HUES64 (cell line): Measurements from ENCODE around the gene ARL4A.
A peak's percentile ranks its signal among the peaks of the same experiment; 100 is the strongest.

ENCODE experiments used
- H3K27ac ChIP-seq: 2 replicates; pipeline ENCODE4 v1.7.0; 2013; ENCODE audit warnings: low read depth, low read length, inconsistent platforms
- H3K27me3 ChIP-seq: 2 replicates; pipeline ENCODE4 v1.6.1; 2013; ENCODE audit warnings: mild to moderate bottlenecking, low read length; ENCODE audit not compliant: insufficient read depth
- H3K36me3 ChIP-seq: 2 replicates; pipeline ENCODE4 v1.6.1; 2013; ENCODE audit warnings: mild to moderate bottlenecking, low read length; ENCODE audit not compliant: insufficient read depth
- H3K4me1 ChIP-seq: 2 replicates; pipeline ENCODE4 v1.6.1; 2013; ENCODE audit warnings: mild to moderate bottlenecking, low read length, moderate library complexity; ENCODE audit not compliant: insufficient read depth
- H3K4me3 ChIP-seq: 2 replicates; pipeline ENCODE4 v1.5.1; 2013; ENCODE audit warnings: mild to moderate bottlenecking, low read length, moderate library complexity
- H3K9ac ChIP-seq: 2 replicates; pipeline ENCODE4 v1.6.1; 2013; ENCODE audit warnings: mild to moderate bottlenecking, low read depth, low read length
- H3K9me3 ChIP-seq: 2 replicates; pipeline ENCODE4 v1.6.1; 2013; ENCODE audit warnings: low read depth, low read length; ENCODE audit not compliant: insufficient read depth
- WGBS: fragments of 150-250, 120-280 bp; methylation state at CpG from one replicate; pipeline ENCODE4 v1.1.7; 2013; ENCODE audit warnings: missing lambda C conversion rate; 5-methylcytosine and 5-hydroxymethylcytosine counted together

The ARL4A gene

GRCh38 chr7:12719141-12719919, 31.9 kb downstream of the ARL4A start:
- H3K36me3 ChIP-seq = no peaks in the 10 kb centered on the region
- H3K27me3 ChIP-seq = no peaks in the 10 kb centered on the region
- no peaks in the 10 kb centered on the region for H3K9me3 ChIP-seq
- 93% methylated on average over 4 of the region's 5 CpGs for WGBS
- peaks cover 54% of the 10 kb centered on the region for H3K4me1 ChIP-seq
- no peak overlapping the region for H3K9ac ChIP-seq
- no peak overlapping the region for H3K27ac ChIP-seq
- H3K4me3 ChIP-seq = no peak overlapping the region

- Histone ChIP-seq H3K9ac (no peak overlapping the region), H3K4me3 (no peak overlapping the region), H3K36me3 (no peaks in the 10 kb centered on the region), H3K27me3 (no peaks in the 10 kb centered on the region), H3K9me3 (no peaks in the 10 kb centered on the region), H3K4me1 (peaks cover 45% of the 10 kb centered on the region), H3K27ac (no peak overlapping the region)
- 94% methylated on average over 13 of the region's 17 CpGs for WGBS
Observed at GRCh38 chr7:12719981-12720865, 32.8 kb downstream of the ARL4A start.

GRCh38 chr7:12721286-12721830, 33.9 kb downstream of the ARL4A start:
- no peak overlapping the region for H3K4me3 ChIP-seq
- no peak overlapping the region for H3K27ac ChIP-seq
- no peak overlapping the region for H3K9ac ChIP-seq
- no peaks in the 10 kb centered on the region for H3K9me3 ChIP-seq
- no peaks in the 10 kb centered on the region for H3K36me3 ChIP-seq
- WGBS = 94% methylated on average over 6 of the region's 6 CpGs
- H3K27me3 ChIP-seq = no peaks in the 10 kb centered on the region
- H3K4me1 ChIP-seq = peaks cover 36% of the 10 kb centered on the region

GRCh38 chr7:12722136-12722535, 34.7 kb downstream of the ARL4A start:
- no peak overlapping the region for H3K9ac ChIP-seq
- peaks cover 31% of the 10 kb centered on the region for H3K4me1 ChIP-seq
- H3K27me3 ChIP-seq = no peaks in the 10 kb centered on the region
- H3K36me3 ChIP-seq = no peaks in the 10 kb centered on the region
- no peak overlapping the region for H3K27ac ChIP-seq
- no peaks in the 10 kb centered on the region for H3K9me3 ChIP-seq
- WGBS = 79% methylated on average over 2 of the region's 2 CpGs
- no peak overlapping the region for H3K4me3 ChIP-seq

GRCh38 chr7:12722636-12723605, 35.5 kb downstream of the ARL4A start:
- Histone ChIP-seq H3K9ac (no peak overlapping the region), H3K4me1 (peaks cover 34% of the 10 kb centered on the region)
- 37% methylated on average over 4 of the region's 4 CpGs for WGBS

GRCh38 chr7:12725575-12726316, 38.3 kb downstream of the ARL4A start:
- WGBS = 91% methylated on average over 4 of the region's 4 CpGs
- Histone ChIP-seq H3K4me3 (no peak overlapping the region), H3K27ac (no peak overlapping the region), H3K27me3 (no peaks in the 10 kb centered on the region), H3K9me3 (no peaks in the 10 kb centered on the region), H3K9ac (no peak overlapping the region), H3K36me3 (no peaks in the 10 kb centered on the region), H3K4me1 (peaks cover 42% of the 10 kb centered on the region)

More at GRCh38 chr7:12722636-12723605, 35.5 kb downstream of the ARL4A start:
- Histone ChIP-seq H3K9me3 (no peaks in the 10 kb centered on the region), H3K27ac (peak overlapping the region; percentile 62), H3K36me3 (no peaks in the 10 kb centered on the region), H3K27me3 (no peaks in the 10 kb centered on the region), H3K4me3 (no peak overlapping the region)

GRCh38 chr7:12726908-12727307, 39.5 kb downstream of the ARL4A start:
- H3K36me3 ChIP-seq = no peaks in the 10 kb centered on the region
- peaks cover 53% of the 10 kb centered on the region for H3K4me1 ChIP-seq
- no peaks in the 10 kb centered on the region for H3K9me3 ChIP-seq
- H3K9ac ChIP-seq = no peak overlapping the region
- WGBS = 96% methylated on average over 2 of the region's 2 CpGs
- no peak overlapping the region for H3K27ac ChIP-seq
- H3K4me3 ChIP-seq = no peak overlapping the region
- no peaks in the 10 kb centered on the region for H3K27me3 ChIP-seq

GRCh38 chr7:12727455-12728191, 40.2 kb downstream of the ARL4A start:
- WGBS = 81% methylated on average over 7 of the region's 8 CpGs
- Histone ChIP-seq H3K9me3 (no peaks in the 10 kb centered on the region), H3K4me3 (no peak overlapping the region), H3K9ac (no peak overlapping the region), H3K27ac (no peak overlapping the region), H3K4me1 (peaks cover 49% of the 10 kb centered on the region), H3K36me3 (no peaks in the 10 kb centered on the region), H3K27me3 (no peaks in the 10 kb centered on the region)

GRCh38 chr7:12728192-12728538, 40.7 kb downstream of the ARL4A start:
- Histone ChIP-seq H3K4me1 (peaks cover 44% of the 10 kb centered on the region), H3K9ac (no peak overlapping the region), H3K27me3 (no peaks in the 10 kb centered on the region), H3K4me3 (no peak overlapping the region), H3K9me3 (no peaks in the 10 kb centered on the region), H3K27ac (no peak overlapping the region), H3K36me3 (no peaks in the 10 kb centered on the region)
- WGBS = 87% methylated on average over 1 of the region's 2 CpGs
